ENCODE measurements around the gene ACAP3.

Gene ACAP3

GRCh38 chr1:1285611-1286311 lies 22.0 kb downstream of the ACAP3 start:
- TF ChIP-seq ARNTL (CRISPR knock-in tag; IDR thresholded peaks at IDR 0.05; ENCODE audit: borderline replicate concordance, low read depth) (no peak), POU6F1 (CRISPR knock-in tag; IDR thresholded peaks at IDR 0.05; ENCODE audit: borderline replicate concordance, low read depth) (no peak), ZC3H10 (CRISPR knock-in tag; IDR thresholded peaks at IDR 0.05) (no peak), ESRRG (CRISPR knock-in tag; IDR thresholded peaks at IDR 0.05) (no peak), RARB (CRISPR knock-in tag; IDR thresholded peaks at IDR 0.05) (no peak), CSRNP3 (CRISPR knock-in tag; IDR thresholded peaks at IDR 0.05) (no peak), OSR1 (CRISPR knock-in tag; IDR thresholded peaks at IDR 0.05) (no peak), SNAI2 (CRISPR knock-in tag; IDR thresholded peaks at IDR 0.05) (no peak), TCF4 (CRISPR knock-in tag; IDR thresholded peaks at IDR 0.05; ENCODE audit: borderline replicate concordance) (no peak), CSDC2 (CRISPR knock-in tag; IDR thresholded peaks at IDR 0.05) (no peak), ZNF565 (CRISPR knock-in tag; conservative IDR thresholded peaks at IDR 0.05; ENCODE audit: low read depth) (no peak), ZFP30 (CRISPR knock-in tag; IDR thresholded peaks at IDR 0.05) (no peak), GLIS3 (CRISPR knock-in tag; IDR thresholded peaks at IDR 0.05) (no peak), PPARA (CRISPR knock-in tag; IDR thresholded peaks at IDR 0.05; ENCODE audit: borderline replicate concordance) (no peak), ISL1 (CRISPR knock-in tag; IDR thresholded peaks at IDR 0.05) (no peak)
- ATAC-seq = no peak

GRCh38 chr1:1285102-1285571 lies 22.6 kb downstream of the ACAP3 start:
- ATAC-seq = no peak; the same call in 2 of the 3 replicates
- TF ChIP-seq ARNTL (CRISPR knock-in tag; IDR thresholded peaks at IDR 0.05; ENCODE audit: borderline replicate concordance, low read depth) (no peak), TOX (CRISPR knock-in tag; IDR thresholded peaks at IDR 0.05; ENCODE audit: borderline replicate concordance) (no peak)

- TF ChIP-seq GLIS3 (CRISPR knock-in tag; IDR thresholded peaks at IDR 0.05) = no peak
- TF ChIP-seq CSDC2 (CRISPR knock-in tag; IDR thresholded peaks at IDR 0.05) = no peak
- TF ChIP-seq POU6F1 (CRISPR knock-in tag; IDR thresholded peaks at IDR 0.05; ENCODE audit: borderline replicate concordance, low read depth) = no peak
- TF ChIP-seq TCF4 (CRISPR knock-in tag; IDR thresholded peaks at IDR 0.05; ENCODE audit: borderline replicate concordance) = no peak
- no peak for TF ChIP-seq ZFP3 (CRISPR knock-in tag; IDR thresholded peaks at IDR 0.05)
- no peak for TF ChIP-seq TOX (CRISPR knock-in tag; IDR thresholded peaks at IDR 0.05; ENCODE audit: borderline replicate concordance)
- TF ChIP-seq ZNF70 (CRISPR knock-in tag; IDR thresholded peaks at IDR 0.05) = no peak
- TF ChIP-seq PATZ1 (CRISPR knock-in tag; IDR thresholded peaks at IDR 0.05; ENCODE audit: borderline replicate concordance) = no peak
- no peak for TF ChIP-seq ZNF8 (CRISPR knock-in tag; IDR thresholded peaks at IDR 0.05)
- TF ChIP-seq PPARA (CRISPR knock-in tag; IDR thresholded peaks at IDR 0.05; ENCODE audit: borderline replicate concordance) = no peak
- no peak for TF ChIP-seq ZFP30 (CRISPR knock-in tag; IDR thresholded peaks at IDR 0.05)
- no peak for TF ChIP-seq ESRRG (CRISPR knock-in tag; IDR thresholded peaks at IDR 0.05)
- TF ChIP-seq OSR1 (CRISPR knock-in tag; IDR thresholded peaks at IDR 0.05) = no peak
- no peak for TF ChIP-seq TSHZ2 (CRISPR knock-in tag; IDR thresholded peaks at IDR 0.05)
- TF ChIP-seq ZC3H10 (CRISPR knock-in tag; IDR thresholded peaks at IDR 0.05) = no peak
- TF ChIP-seq ARNTL (CRISPR knock-in tag; IDR thresholded peaks at IDR 0.05; ENCODE audit: borderline replicate concordance, low read depth) = no peak
- no peak for TF ChIP-seq ZNF565 (CRISPR knock-in tag; conservative IDR thresholded peaks at IDR 0.05; ENCODE audit: low read depth)
- TF ChIP-seq CREB5 (CRISPR knock-in tag; IDR thresholded peaks at IDR 0.05; ENCODE audit: low read depth) = no peak
- TF ChIP-seq CSRNP3 (CRISPR knock-in tag; IDR thresholded peaks at IDR 0.05) = no peak
- no peak; the same call in 2 of the 3 replicates for ATAC-seq
These were observed 23.3 kb downstream of the ACAP3 start for GRCh38 chr1:1284221-1285101.
